Esophagus muscularis mucosa (tissue), 3 donors: Measurements from ENCODE around the gene MTMR11.

ENCODE experiments used
- CTCF ChIP-seq, 3 experiments: fragments of 200-600 bp in 2 of 3; fragments of 450-650 bp in 1 of 3; sonication (generic) in 2 of 3; IDR thresholded peaks; one replicate each; pipeline ENCODE4 v1.5.1; 2017 to 2019; ENCODE audit warnings: antibody characterized with exemption in 3 of 3, mild to moderate bottlenecking in 2 of 3, moderate library complexity in 1 of 3
- POLR2AphosphoS5 ChIP-seq, 2 donors: sonication (generic); formaldehyde crosslinking; IDR thresholded peaks; one replicate each; pipeline ENCODE4 v1.6.1; 2017; ENCODE audit warnings: antibody characterized with exemption in 2 of 2

GRCh38 chr1:149916193-149916897, 20.3 kb downstream of the MTMR11 start:
- no peak for TF ChIP-seq POLR2AphosphoS5 (IDR thresholded peaks at IDR 0.05)
- TF ChIP-seq CTCF (IDR thresholded peaks at IDR 0.05) = no peak
